Natural killer cell (primary cell): ENCODE results near the gene PGAM2. TPM values are rescaled to one million over a fixed set of nuclear protein-coding genes. Genes with fewer than 3 reads are reported as not detected.
A peak's percentile ranks its signal among the peaks of the same experiment; 100 is the strongest.
"Not testable (repeated sequence)": the region's sequence is repeated elsewhere in the genome, so short reads cannot be mapped to it uniquely, and the experiment has no call there.

Experiments
- ATAC-seq, 3 donors: fragments of 150-1000 bp in 2 of 3; fragments of 200-7000 bp in 1 of 3; cut with Tn5 transposase; 1 replicate in 1 of 3; 2 replicates in 2 of 3; pipeline ENCODE4 v1.10.0; 2021; ENCODE audit warnings: mild to moderate bottlenecking in 2 of 3, moderate library complexity in 2 of 3
- DNase-seq, 2 donors: peaks; one replicate each; pipeline versions ENCODE4 v3.0.0 to v3.0.0-alpha.2; 2013 to 2021; ENCODE audit warnings: mixed read lengths in 1 of 2
- H3K27ac ChIP-seq: one replicate; pipeline ENCODE4 v1.5.1; 2013; ENCODE audit warnings: mild to moderate bottlenecking, low read length
- H3K27me3 ChIP-seq: one replicate; pipeline ENCODE4 v1.6.1; 2013; ENCODE audit warnings: low read length; ENCODE audit not compliant: control insufficient read depth, insufficient read depth
- H3K36me3 ChIP-seq: one replicate; pipeline ENCODE4 v1.6.1; 2013; ENCODE audit warnings: low read length; ENCODE audit not compliant: control insufficient read depth, insufficient read depth
- H3K4me1 ChIP-seq: one replicate; pipeline ENCODE4 v1.6.1; 2013; ENCODE audit warnings: low read length; ENCODE audit not compliant: control insufficient read depth, insufficient read depth
- H3K4me3 ChIP-seq: one replicate; pipeline ENCODE4 v1.5.1; 2013; ENCODE audit warnings: low read length
- H3K9me3 ChIP-seq: one replicate; pipeline ENCODE4 v1.6.1; 2013; ENCODE audit warnings: low read length; ENCODE audit not compliant: control insufficient read depth, insufficient read depth
- H3K27ac Mint-ChIP-seq, 2 donors: one replicate each; pipeline ENCODE4 v1.8.0; 2022; ENCODE audit warnings: mild to moderate bottlenecking in 2 of 2, mixed read lengths in 2 of 2, moderate library complexity in 1 of 2
- H3K27me3 Mint-ChIP-seq, 2 donors: one replicate each; pipeline ENCODE4 v1.8.0; 2022; ENCODE audit warnings: low read depth in 2 of 2, mixed read lengths in 2 of 2
- H3K36me3 Mint-ChIP-seq: one replicate; pipeline ENCODE4 v1.8.0; 2022; ENCODE audit warnings: mixed read lengths
- H3K4me1 Mint-ChIP-seq, 2 donors: one replicate each; pipeline ENCODE4 v1.8.0; 2022; ENCODE audit warnings: mixed read lengths in 2 of 2
- H3K4me3 Mint-ChIP-seq: one replicate; pipeline ENCODE4 v1.8.0; 2022; ENCODE audit warnings: mild to moderate bottlenecking, moderate library complexity, mixed read lengths
- H3K9me3 Mint-ChIP-seq, 2 donors: one replicate each; pipeline ENCODE4 v1.8.0; 2022; ENCODE audit warnings: mixed read lengths in 2 of 2
- WGBS: methylation state at CpG from one replicate; pipeline ENCODE4 v1.1.7; 2013; ENCODE audit warnings: missing lambda C conversion rate; ENCODE audit not compliant: insufficient coverage; 5-methylcytosine and 5-hydroxymethylcytosine counted together
- intact Hi-C: fragments of 100-400 bp; cut with micrococcal nuclease; formaldehyde crosslinking; loops from one replicate; pipeline ENCODE4 v1.14.2; 2022
- total RNA-seq, 4 donors: library from RNA; stranded (reverse); fragments of 120-200 nt in 1 of 4; gene quantifications; one replicate each; pipeline versions ENCODE4 v1.2.3 to v1.2.4, GENCODE V29; 2013 to 2022
- TF ChIP-seq, protein P1 (sequence below): fragments of 200-600 bp; IDR thresholded peaks from one replicate; pipeline ENCODE4 v1.8.0; 2022; ENCODE audit warnings: antibody characterized with exemption

PGAM2 gene
- total RNA-seq, 3 donors from 2014 or later (not counting 1 experiment from before 2014, with no cell fraction given) = 1.0 to 1.9 (median 1.5) TPM

DNA sequence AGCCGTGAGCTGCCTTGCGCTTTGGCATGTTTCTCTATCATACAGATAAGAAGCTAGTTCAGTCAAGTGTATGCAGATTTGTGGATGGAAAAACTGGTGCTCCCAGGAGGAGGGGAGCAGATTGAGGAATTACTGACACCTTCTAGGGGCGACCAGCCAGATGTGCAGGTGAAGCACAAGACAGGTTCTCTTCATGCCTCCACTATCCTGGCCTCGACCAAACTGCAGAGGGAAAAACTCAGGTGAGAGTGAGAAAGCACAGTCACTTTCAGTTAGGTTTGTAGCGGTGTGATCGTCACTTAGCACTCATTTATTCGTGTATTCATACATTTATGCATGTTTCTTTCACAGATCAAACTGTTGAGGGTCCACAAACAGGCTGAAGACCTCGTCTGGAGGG, 21.5 kb downstream of the PGAM2 start:
- 27% methylated on average over 7 of the region's 8 CpGs for WGBS
- ATAC-seq (no peak), DNase-seq (no peak)
- peak overlapping the region; percentile 79 for H3K27ac ChIP-seq
- peaks cover 36 to 53% of the 10 kb centered on the region in 2 donors for H3K4me1 Mint-ChIP-seq
- H3K9me3 Mint-ChIP-seq = no peaks in the 10 kb centered on the region
- H3K4me3 Mint-ChIP-seq = peak overlapping the region; percentile 92
- no peaks in the 10 kb centered on the region for H3K36me3 ChIP-seq
- H3K27me3 ChIP-seq = no peaks in the 10 kb centered on the region
- intact Hi-C loops = no loop called here
- peaks cover 57% of the 10 kb centered on the region for H3K4me1 ChIP-seq
- TF ChIP-seq, protein P1, sequence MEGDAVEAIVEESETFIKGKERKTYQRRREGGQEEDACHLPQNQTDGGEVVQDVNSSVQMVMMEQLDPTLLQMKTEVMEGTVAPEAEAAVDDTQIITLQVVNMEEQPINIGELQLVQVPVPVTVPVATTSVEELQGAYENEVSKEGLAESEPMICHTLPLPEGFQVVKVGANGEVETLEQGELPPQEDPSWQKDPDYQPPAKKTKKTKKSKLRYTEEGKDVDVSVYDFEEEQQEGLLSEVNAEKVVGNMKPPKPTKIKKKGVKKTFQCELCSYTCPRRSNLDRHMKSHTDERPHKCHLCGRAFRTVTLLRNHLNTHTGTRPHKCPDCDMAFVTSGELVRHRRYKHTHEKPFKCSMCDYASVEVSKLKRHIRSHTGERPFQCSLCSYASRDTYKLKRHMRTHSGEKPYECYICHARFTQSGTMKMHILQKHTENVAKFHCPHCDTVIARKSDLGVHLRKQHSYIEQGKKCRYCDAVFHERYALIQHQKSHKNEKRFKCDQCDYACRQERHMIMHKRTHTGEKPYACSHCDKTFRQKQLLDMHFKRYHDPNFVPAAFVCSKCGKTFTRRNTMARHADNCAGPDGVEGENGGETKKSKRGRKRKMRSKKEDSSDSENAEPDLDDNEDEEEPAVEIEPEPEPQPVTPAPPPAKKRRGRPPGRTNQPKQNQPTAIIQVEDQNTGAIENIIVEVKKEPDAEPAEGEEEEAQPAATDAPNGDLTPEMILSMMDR = no peak
- no peaks in the 10 kb centered on the region for H3K36me3 Mint-ChIP-seq
- peak overlapping the region; percentile 70 for H3K4me3 ChIP-seq
- H3K27ac Mint-ChIP-seq = peak overlapping the region; percentile 87 to 94
- H3K27me3 Mint-ChIP-seq = no peaks in the 10 kb centered on the region
- H3K9me3 ChIP-seq = no peaks in the 10 kb centered on the region

DNA sequence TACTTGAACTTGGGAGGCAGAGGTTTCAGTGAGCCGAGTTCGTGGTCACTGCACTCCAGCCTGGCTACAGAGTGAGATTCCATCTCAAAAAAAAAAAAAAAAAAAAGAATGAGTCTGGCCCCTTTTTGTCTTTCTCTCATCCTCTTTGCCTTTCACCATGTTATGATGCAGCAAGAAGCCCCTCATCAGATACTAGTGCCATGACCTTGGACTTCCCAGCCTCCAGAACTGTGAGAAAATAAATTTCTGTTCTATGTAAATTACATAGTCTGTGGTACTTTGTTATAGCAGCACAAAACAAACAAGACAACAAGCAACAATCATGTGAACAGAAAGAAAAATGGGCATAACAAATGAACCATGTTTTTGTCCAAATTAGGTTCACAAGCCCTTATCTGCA, 23.1 kb downstream of the PGAM2 start:
- Histone ChIP-seq H3K4me1 (peaks cover 46% of the 10 kb centered on the region), H3K4me3 (no peak overlapping the region), H3K36me3 (no peaks in the 10 kb centered on the region), H3K9me3 (no peaks in the 10 kb centered on the region), H3K27me3 (no peaks in the 10 kb centered on the region), H3K27ac (no peak overlapping the region)
- no peaks in the 10 kb centered on the region for H3K36me3 Mint-ChIP-seq
- TF ChIP-seq, protein P1 = no peak
- no peak for DNase-seq
- WGBS = 100% methylated on average over 2 of the region's 2 CpGs
- peak overlapping the region; percentile 65 for H3K4me3 Mint-ChIP-seq
- no peak overlapping the region for H3K27ac Mint-ChIP-seq
- intact Hi-C loops = no loop called here
- H3K4me1 Mint-ChIP-seq = peaks cover 25 to 40% of the 10 kb centered on the region in 2 donors
- no peaks in the 10 kb centered on the region for H3K27me3 Mint-ChIP-seq
- H3K9me3 Mint-ChIP-seq = no peaks in the 10 kb centered on the region
- ATAC-seq = no peak

DNA sequence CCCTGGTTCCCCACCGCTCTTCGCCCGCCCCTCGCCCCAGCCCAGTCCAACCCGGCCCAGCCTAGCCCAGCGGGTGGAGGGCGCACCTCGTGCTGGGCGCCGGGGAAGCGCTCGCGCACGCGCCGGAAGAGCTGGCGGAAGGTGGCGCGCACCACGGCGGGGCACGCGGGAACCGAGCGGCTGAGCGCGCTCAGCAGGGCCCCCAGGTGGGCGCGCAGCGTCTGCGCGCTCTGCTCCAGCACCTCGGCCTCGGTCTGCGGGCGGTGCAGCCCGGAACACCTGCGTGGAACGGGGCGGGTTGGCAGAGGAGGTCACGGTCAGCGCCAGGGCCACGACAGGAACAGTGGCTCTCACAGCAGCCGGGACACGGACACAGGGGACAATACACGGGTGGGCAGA, 24.9 kb downstream of the PGAM2 start:
- H3K9me3 Mint-ChIP-seq, H3K27me3 ChIP-seq, intact Hi-C loops, H3K36me3 Mint-ChIP-seq, H3K27me3 Mint-ChIP-seq, H3K9me3 ChIP-seq, H3K36me3 ChIP-seq: not testable (repeated sequence)
- Histone ChIP-seq H3K4me1 (peaks cover 29% of the 10 kb centered on the region), H3K27ac (peak overlapping the region; percentile 69), H3K4me3 (peak overlapping the region; percentile 28)
- ATAC-seq (peak; percentile 54 to 71 (median 54)), DNase-seq (peak; percentile 57 to 84)
- Mint-ChIP-seq H3K27ac (peak overlapping the region; percentile 75 to 86), H3K4me3 (peak overlapping the region; percentile 53), H3K4me1 (peaks cover 8 to 23% of the 10 kb centered on the region in 2 donors)
- TF ChIP-seq, protein P1 = peak; percentile 18
- under 1% methylated on average over 46 of the region's 46 CpGs for WGBS

DNA sequence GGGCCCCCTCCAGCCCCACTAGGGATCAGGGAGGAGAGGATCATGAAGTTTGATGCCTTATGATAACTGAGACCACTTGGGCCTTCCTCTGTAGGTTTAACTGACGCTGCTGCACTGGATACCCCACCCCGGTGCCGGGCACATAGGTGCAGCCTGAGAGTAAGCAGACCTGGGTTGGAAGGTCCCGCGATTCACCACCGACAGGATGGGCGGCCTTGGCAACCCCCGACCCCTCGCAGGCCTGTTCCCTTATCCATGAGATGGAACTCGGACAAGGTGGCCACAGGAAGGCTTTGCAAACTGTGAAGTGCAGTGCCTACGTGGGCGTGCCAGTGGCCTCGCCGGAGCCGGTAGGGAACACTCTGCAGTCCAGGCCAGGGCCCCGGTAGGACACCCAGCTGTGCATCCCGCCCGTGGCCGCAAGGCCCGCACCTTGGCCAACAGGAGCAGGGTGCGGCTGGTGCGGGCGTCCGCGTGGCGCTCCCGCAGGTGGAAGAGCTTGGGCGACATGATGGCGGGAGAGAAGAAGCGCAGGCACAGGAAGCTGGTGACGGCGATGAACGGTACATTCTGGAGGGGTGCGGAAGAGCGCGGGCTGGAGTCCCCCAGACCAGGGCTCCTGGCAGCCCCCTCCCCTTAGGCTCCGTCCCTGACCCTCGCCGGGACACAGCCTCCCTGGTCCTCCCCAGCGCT, 25.4 kb downstream of the PGAM2 start:
- H3K4me1 Mint-ChIP-seq = peaks cover 5 to 18% of the 10 kb centered on the region in 2 donors
- peak overlapping the region in 1 of 2 donors; percentile 86 for H3K27ac Mint-ChIP-seq
- WGBS = 6% methylated on average over 6 of the region's 40 CpGs
- H3K36me3 ChIP-seq, H3K9me3 ChIP-seq, H3K27me3 ChIP-seq, H3K36me3 Mint-ChIP-seq, intact Hi-C loops, DNase-seq, H3K9me3 Mint-ChIP-seq, H3K27me3 Mint-ChIP-seq: not testable (repeated sequence)
- Histone ChIP-seq H3K4me3 (peak overlapping the region; percentile 24), H3K27ac (peak overlapping the region; percentile 56), H3K4me1 (peaks cover 23% of the 10 kb centered on the region)
- H3K4me3 Mint-ChIP-seq = peak overlapping the region; percentile 47
- ATAC-seq = peak; percentile 1 to 6 (median 4)

DNA sequence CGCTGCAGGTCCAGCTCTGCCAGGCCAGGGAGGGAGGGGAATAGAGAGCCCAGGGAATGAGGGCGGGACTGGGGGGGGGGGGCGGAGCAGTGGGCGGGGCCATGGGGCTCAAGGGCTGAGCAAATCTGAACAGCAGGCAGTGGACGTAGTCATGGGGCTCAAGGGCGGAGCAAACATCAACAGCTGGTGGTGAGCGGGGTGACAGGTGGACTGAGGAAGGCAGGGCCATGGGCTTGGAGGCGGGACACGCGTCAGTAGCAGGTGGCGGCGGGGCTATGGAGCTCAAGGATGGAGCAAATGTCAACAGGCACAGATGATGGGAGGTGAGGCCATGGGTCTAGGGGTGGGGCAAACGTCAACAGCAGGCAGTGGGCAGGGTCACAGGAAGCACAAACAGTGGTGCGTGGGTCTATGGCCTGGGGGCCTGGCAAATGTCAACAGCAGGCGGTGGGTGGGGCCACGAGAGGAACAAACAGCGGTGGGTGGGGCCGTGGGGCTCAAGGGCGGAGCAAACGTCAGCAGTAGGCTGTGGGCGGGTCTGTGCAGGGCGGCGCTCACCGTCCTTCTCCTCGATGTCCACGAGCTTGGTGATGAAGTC, 26.3 kb downstream of the PGAM2 start:
- H3K36me3 Mint-ChIP-seq, H3K4me3 ChIP-seq, H3K36me3 ChIP-seq, H3K9me3 ChIP-seq, H3K27me3 Mint-ChIP-seq, H3K9me3 Mint-ChIP-seq, H3K27me3 ChIP-seq, intact Hi-C loops: not testable (repeated sequence)
- Histone ChIP-seq H3K4me1 (peaks cover 20% of the 10 kb centered on the region), H3K27ac (peak overlapping the region; percentile 52)
- peak overlapping the region; percentile 78 to 89 for H3K27ac Mint-ChIP-seq
- peaks cover 5 to 14% of the 10 kb centered on the region in 2 donors for H3K4me1 Mint-ChIP-seq
- peak; percentile 80 to 92 (median 81) for ATAC-seq
- 26% methylated on average over 9 of the region's 26 CpGs for WGBS
- peak overlapping the region; percentile 60 for H3K4me3 Mint-ChIP-seq
- DNase-seq = peak; percentile 88 to 93

DNA sequence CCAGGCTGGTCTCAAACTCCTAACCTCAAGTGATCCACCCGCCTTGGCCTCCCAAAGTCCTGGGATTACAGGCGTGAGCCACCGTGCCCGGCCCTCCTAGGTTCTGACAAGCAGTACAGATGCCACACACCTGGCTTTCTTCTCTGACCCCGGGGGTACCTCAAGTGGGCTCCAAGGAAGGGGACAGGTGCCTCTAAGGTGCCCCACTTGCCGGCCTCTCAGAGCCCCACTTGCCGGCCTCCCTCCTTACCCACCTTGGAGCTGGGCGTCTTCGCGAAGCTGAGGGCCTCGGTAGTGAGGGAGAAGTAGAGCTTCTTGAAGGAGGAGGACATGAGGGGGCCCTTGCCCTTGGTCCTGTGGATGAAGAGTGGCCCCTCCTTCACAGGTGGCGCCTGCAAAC, 26.8 kb downstream of the PGAM2 start:
- peaks cover 15% of the 10 kb centered on the region for H3K4me1 ChIP-seq
- H3K4me3 ChIP-seq, H3K9me3 ChIP-seq, H3K4me1 Mint-ChIP-seq, H3K27ac ChIP-seq, H3K36me3 Mint-ChIP-seq, H3K27me3 Mint-ChIP-seq, intact Hi-C loops, ATAC-seq, DNase-seq, H3K27me3 ChIP-seq, H3K9me3 Mint-ChIP-seq, H3K36me3 ChIP-seq, H3K4me3 Mint-ChIP-seq: not testable (repeated sequence)
- H3K27ac Mint-ChIP-seq = peak overlapping the region; percentile 78 to 89
- WGBS = no CpG with 5 or more reads among the region's 12 CpGs
